ENCODE measurements around the gene OLA1.
"Not testable (repeated sequence)": the region's sequence is repeated elsewhere in the genome, so short reads cannot be mapped to it uniquely, and the experiment has no call there.

- not testable (repeated sequence) for TF ChIP-seq CTCF (IDR thresholded peaks at IDR 0.05; ENCODE audit: poor library complexity, severe bottlenecking); EZH2 (IDR thresholded peaks at IDR 0.05; ENCODE audit: borderline replicate concordance, insufficient read depth, low read length, poor library complexity, severe bottlenecking); POLR2AphosphoS5 (IDR thresholded peaks at IDR 0.05); RAD21 (conservative IDR thresholded peaks at IDR 0.05); EP300 (conservative IDR thresholded peaks at IDR 0.05; ENCODE audit: poor library complexity, severe bottlenecking); SMC3 (conservative IDR thresholded peaks at IDR 0.05; ENCODE audit: poor library complexity); TAF1 (IDR thresholded peaks at IDR 0.05; ENCODE audit: low read depth); REST (IDR thresholded peaks at IDR 0.05; ENCODE audit: borderline replicate concordance); MXI1 (conservative IDR thresholded peaks at IDR 0.05; ENCODE audit: poor library complexity, severe bottlenecking)
Observed at GRCh38 chr2:174270263-174270662, 21.9 kb upstream of the OLA1 start.
